Gastrocnemius medialis (tissue), 4 donors: ENCODE results near the gene RNPEP. TPM values are rescaled to one million over a fixed set of nuclear protein-coding genes. Genes with fewer than 3 reads are reported as not detected.

ENCODE experiments used
- ATAC-seq, 2 donors: fragments of 150-250 bp; one replicate each; pipeline ENCODE4 v1.9.1; 2016
- DNase-seq, 2 donors: peaks; one replicate each; pipeline ENCODE4 v3.0.0-alpha.2; 2019
- H3K27ac ChIP-seq, 4 donors: fragments of 200-600 bp; sonication (generic); 1 replicate in 1 of 4; 2 replicates in 3 of 4; pipeline ENCODE4 v1.5.1; 2016 to 2018; ENCODE audit warnings: mild to moderate bottlenecking in 2 of 4, moderate library complexity in 1 of 4
- H3K27me3 ChIP-seq, 3 donors: fragments of 200-600 bp; sonication (generic) in 2 of 3; 1 replicate in 1 of 3; 2 replicates in 2 of 3; pipeline versions ENCODE4 v1.5.1 to v1.6.0; 2016 to 2019; ENCODE audit warnings: mild to moderate bottlenecking in 1 of 3, moderate library complexity in 1 of 3
- H3K36me3 ChIP-seq, 2 donors: fragments of 200-600 bp; sonication (generic) in 1 of 2; one replicate each; pipeline ENCODE4 v1.5.1; 2017 to 2018
- H3K4me1 ChIP-seq, 2 donors: fragments of 200-600 bp; sonication (generic) in 1 of 2; one replicate each; pipeline ENCODE4 v1.5.1; 2016 to 2017; ENCODE audit warnings: mild to moderate bottlenecking in 2 of 2
- H3K4me3 ChIP-seq, 4 donors: fragments of 200-600 bp; sonication (generic) in 3 of 4; 1 replicate in 1 of 4; 2 replicates in 3 of 4; pipeline ENCODE4 v1.5.1; 2016 to 2019; ENCODE audit warnings: mild to moderate bottlenecking in 2 of 4
- H3K9me3 ChIP-seq, 3 donors: fragments of 200-600 bp; sonication (generic) in 2 of 3; 1 replicate in 1 of 3; 2 replicates in 2 of 3; pipeline ENCODE4 v1.5.1; 2016 to 2019
- POLR2A ChIP-seq, 2 donors: fragments of 450-650 bp; IDR thresholded peaks; one replicate each; pipeline ENCODE4 v1.6.1; 2017; ENCODE audit warnings: antibody characterized with exemption in 2 of 2, mild to moderate bottlenecking in 2 of 2, moderate library complexity in 2 of 2
- in situ Hi-C, 4 donors: fragments of 200-750 bp; cut with MboI; loops; one replicate each; pipeline versions ENCODE4 v1.15.0 to v1.8.0; 2017; ENCODE audit warnings: low sequenced_read_pairs in 4 of 4
- intact Hi-C: fragments of 100-400 bp; cut with DNase I; formaldehyde crosslinking; loops from one replicate; pipeline ENCODE4 v1.15.1; 2023; ENCODE audit warnings: low total_unique reads
- total RNA-seq, 4 donors: library from RNA; depleted of rRNA; stranded (reverse); fragments of >200 nt; gene quantifications; one replicate each; pipeline versions ENCODE4 v1.1.0 to v1.2.3, GENCODE V29; 2016
- TF ChIP-seq, protein P1 (sequence below), 5 experiments: fragments of 450-650 bp in 3 of 5; fragments of 200-600 bp in 2 of 5; sonication (generic) in 2 of 5; IDR thresholded peaks in 4 of 5; conservative IDR thresholded peaks in 1 of 5; 1 replicate in 4 of 5; 2 replicates in 1 of 5; pipeline ENCODE4 v1.5.1; 2016 to 2019; ENCODE audit warnings: antibody characterized with exemption in 5 of 5, mild to moderate bottlenecking in 3 of 5, moderate library complexity in 3 of 5

RNPEP gene
- total RNA-seq, 4 donors from 2014 or later = 11.1 to 24.9 (median 21.2) TPM

DNA sequence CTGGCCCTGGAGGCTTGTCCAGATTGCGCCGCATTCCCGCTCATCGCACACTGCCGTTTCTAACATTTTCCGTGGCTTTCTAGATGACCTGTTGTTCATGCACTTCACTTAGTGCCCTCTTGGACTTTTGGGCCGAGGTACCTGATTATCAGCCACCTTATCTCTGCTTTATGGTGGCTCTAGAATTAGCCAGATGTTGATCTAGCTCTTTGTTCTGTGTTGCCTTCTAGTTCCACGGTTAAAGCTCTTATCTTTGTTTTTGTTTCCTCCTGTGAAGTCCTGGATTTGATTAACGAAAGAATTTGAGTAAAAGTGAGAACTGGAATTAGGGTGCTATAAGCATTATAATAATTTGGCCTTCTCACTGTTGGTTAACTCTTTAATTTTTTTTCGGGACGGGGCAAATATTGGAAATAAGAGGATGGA is 945 bp downstream of the RNPEP start:
- intact Hi-C loops = loop anchor here (2.0 to 10.0 kb wide), 2 partner anchors 29 to 449 kb away; partner anchors contain the start of genes NAV1 and TIMM17A
- ATAC-seq (no peak), DNase-seq (no peak)
- Histone ChIP-seq H3K27ac (peak overlapping the region; percentile 75 to 90 (median 82)), H3K36me3 (no peaks in the 10 kb centered on the region), H3K9me3 (no peaks in the 10 kb centered on the region), H3K27me3 (no peaks in the 10 kb centered on the region), H3K4me3 (peak overlapping the region; percentile 78 to 95 (median 86)), H3K4me1 (peaks cover 5 to 14% of the 10 kb centered on the region in 2 donors)
- in situ Hi-C loops = no loop called here
- TF ChIP-seq, protein P1, sequence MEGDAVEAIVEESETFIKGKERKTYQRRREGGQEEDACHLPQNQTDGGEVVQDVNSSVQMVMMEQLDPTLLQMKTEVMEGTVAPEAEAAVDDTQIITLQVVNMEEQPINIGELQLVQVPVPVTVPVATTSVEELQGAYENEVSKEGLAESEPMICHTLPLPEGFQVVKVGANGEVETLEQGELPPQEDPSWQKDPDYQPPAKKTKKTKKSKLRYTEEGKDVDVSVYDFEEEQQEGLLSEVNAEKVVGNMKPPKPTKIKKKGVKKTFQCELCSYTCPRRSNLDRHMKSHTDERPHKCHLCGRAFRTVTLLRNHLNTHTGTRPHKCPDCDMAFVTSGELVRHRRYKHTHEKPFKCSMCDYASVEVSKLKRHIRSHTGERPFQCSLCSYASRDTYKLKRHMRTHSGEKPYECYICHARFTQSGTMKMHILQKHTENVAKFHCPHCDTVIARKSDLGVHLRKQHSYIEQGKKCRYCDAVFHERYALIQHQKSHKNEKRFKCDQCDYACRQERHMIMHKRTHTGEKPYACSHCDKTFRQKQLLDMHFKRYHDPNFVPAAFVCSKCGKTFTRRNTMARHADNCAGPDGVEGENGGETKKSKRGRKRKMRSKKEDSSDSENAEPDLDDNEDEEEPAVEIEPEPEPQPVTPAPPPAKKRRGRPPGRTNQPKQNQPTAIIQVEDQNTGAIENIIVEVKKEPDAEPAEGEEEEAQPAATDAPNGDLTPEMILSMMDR (IDR thresholded peaks at IDR 0.05 in 4 of 5, conservative IDR thresholded peaks at IDR 0.05 in 1 of 5) = no peak
- no peak for TF ChIP-seq POLR2A (IDR thresholded peaks at IDR 0.05)

DNA sequence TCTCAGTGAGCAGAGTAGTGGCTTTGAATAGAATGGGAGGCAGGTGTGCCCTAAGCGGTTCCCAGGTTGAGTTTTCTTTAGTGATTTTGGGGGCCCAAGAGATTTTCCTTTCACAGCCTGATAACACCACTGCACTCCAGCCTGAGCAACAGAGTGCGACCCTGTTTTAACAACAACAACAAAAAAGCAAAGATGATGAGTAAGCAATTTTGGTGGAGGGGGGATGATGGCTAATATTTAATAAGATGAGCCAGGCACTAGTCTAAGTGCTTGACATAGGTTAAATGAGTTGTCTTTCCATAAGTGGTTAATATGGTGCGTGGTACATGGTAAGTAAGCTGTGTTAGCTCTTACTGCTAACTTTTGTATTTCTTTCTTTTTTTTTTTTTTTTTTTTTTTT is 2.0 kb downstream of the RNPEP start:
- ATAC-seq = no peak
- no peaks in the 10 kb centered on the region for H3K9me3 ChIP-seq
- no peak for TF ChIP-seq POLR2A (IDR thresholded peaks at IDR 0.05)
- TF ChIP-seq, protein P1 (IDR thresholded peaks at IDR 0.05 in 4 of 5, conservative IDR thresholded peaks at IDR 0.05 in 1 of 5) = no peak
- H3K27ac ChIP-seq = no peak overlapping the region
- intact Hi-C loops = loop anchor here (10.0 kb wide), 1 partner anchor 450 kb away; the partner anchor contains the start of gene NAV1
- peaks cover 0 to 3% of the 10 kb centered on the region in 2 donors for H3K36me3 ChIP-seq
- peaks cover 5 to 14% of the 10 kb centered on the region in 2 donors for H3K4me1 ChIP-seq
- no peak for DNase-seq
- in situ Hi-C loops = no loop called here
- no peak overlapping the region for H3K4me3 ChIP-seq
- no peaks in the 10 kb centered on the region for H3K27me3 ChIP-seq

DNA sequence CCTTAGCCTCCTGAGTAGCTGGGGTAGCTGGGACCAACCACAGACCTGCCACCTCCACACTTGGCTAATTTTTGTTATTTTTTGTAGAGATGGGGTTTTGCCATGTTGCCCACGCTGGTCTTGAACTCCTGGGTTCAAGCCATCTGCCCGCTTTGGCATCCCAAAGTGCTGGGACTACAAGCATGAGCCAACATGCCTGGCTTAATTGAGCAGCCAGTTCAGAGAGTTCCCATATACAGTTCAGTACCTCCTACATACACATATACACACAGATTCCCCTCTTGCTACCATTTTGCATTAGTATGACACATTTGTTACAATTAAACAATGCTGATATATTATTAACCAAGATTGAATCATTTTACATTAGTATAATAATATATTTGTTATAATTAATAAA is 2.9 kb downstream of the RNPEP start:
- TF ChIP-seq POLR2A (IDR thresholded peaks at IDR 0.05) = no peak
- TF ChIP-seq, protein P1 (IDR thresholded peaks at IDR 0.05 in 4 of 5, conservative IDR thresholded peaks at IDR 0.05 in 1 of 5) = no peak
- no peak for ATAC-seq
- H3K27ac ChIP-seq = no peak overlapping the region
- DNase-seq = no peak
- no peak overlapping the region for H3K4me3 ChIP-seq
- intact Hi-C loops (loop anchor here (10.0 kb wide), 1 partner anchor 451 kb away; the partner anchor contains the start of gene NAV1), in situ Hi-C loops (no loop called here)
- peaks cover 0 to 12% of the 10 kb centered on the region in 2 donors for H3K36me3 ChIP-seq
- H3K4me1 ChIP-seq = peaks cover 5 to 14% of the 10 kb centered on the region in 2 donors
- no peaks in the 10 kb centered on the region for H3K27me3 ChIP-seq
- no peaks in the 10 kb centered on the region for H3K9me3 ChIP-seq

DNA sequence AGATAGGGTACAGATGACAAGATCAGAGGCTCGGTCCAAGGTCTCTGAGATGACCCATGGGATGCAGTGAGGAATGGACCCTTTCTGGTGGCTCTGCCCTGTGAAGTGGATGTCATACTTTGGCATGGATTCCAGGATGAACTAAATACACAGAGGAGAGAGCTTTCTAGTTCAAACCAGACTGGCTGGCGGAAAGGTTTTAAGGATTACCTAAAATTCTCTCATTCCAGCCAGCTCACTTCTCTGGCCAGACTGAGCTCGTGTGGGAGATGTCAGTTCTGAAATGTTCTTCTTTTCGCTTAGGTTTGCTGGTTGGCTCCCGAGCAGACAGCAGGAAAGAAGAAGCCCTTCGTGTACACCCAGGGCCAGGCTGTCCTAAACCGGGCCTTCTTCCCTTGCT is 6.2 kb downstream of the RNPEP start:
- no peak overlapping the region for H3K4me3 ChIP-seq
- TF ChIP-seq, protein P1 (IDR thresholded peaks at IDR 0.05 in 4 of 5, conservative IDR thresholded peaks at IDR 0.05 in 1 of 5) = no peak
- TF ChIP-seq POLR2A (IDR thresholded peaks at IDR 0.05) = no peak
- intact Hi-C loops (loop anchor here (10.0 kb wide), 1 partner anchor 454 kb away; the partner anchor contains the start of gene NAV1), in situ Hi-C loops (no loop called here)
- H3K27me3 ChIP-seq = no peaks in the 10 kb centered on the region
- peaks cover 2 to 10% of the 10 kb centered on the region in 2 donors for H3K4me1 ChIP-seq
- ATAC-seq (no peak), DNase-seq (no peak)
- no peaks in the 10 kb centered on the region for H3K9me3 ChIP-seq
- no peak overlapping the region for H3K27ac ChIP-seq
- peaks cover 0 to 44% of the 10 kb centered on the region in 2 donors for H3K36me3 ChIP-seq
